Measurements from ENCODE around the gene SEPSECS.

The SEPSECS gene

DNA sequence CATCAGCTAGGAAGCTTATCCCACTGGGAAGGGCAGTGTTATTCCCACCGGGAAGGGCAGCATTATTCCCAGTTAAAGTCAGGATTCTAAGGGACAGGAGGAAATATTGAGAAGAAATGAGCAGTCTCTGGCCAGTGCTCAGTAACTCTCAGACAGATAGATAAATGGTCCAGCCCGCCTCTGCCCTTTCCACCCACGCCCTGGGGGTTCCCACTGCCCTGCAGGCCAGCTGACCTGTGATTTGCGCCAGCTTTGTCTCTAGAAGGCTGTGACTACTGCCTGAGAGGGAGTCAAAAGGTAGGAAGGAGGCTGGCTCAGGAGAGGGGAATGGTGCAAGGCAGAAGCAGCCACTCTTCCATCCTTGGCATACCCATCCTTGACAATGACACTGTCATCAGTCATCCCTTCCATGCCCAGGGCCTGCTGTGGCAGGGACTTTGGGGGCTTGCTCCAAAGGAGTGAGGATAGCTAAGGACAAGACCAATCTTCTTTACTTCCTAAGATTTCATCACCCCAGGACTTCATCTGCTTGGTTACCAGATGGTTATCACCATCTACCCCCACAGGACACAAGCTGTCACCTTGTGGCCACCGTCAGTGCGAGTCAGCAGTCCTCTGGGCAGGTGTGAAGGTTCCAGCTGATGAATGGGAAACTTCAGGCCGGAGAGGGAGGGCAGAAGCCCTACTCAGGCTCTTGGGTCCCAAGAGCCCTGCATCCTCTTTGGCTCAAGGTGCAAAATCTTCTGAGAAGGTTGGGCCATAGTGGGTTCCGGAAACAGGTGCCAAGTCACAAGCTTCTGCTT, 49.5 kb downstream of the SEPSECS start:
- DNase-seq (ENCODE audit: low read depth in 2 of 2) = no peak

DNA sequence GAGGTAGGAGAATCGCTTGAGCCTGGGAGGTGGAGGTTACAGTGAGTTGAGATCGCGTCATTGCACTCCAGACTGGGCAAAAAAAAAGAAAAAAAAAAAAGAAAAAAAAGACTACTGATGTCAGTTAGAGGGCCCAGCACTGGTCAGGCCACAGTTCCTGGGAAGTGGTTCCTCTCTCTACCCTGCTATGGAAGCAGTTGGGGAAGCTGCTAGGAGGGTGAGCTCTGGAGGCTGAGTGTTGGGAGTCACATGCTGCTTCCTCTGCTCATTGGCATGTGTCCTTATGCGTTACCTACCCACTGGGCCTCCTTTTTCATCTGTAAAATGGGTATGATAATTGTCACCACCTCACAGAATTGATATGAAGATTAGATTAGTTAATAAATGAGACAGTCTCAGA, 50.7 kb downstream of the SEPSECS start:
- DNase-seq (ENCODE audit: low read depth in 2 of 2) = no peak

DNA sequence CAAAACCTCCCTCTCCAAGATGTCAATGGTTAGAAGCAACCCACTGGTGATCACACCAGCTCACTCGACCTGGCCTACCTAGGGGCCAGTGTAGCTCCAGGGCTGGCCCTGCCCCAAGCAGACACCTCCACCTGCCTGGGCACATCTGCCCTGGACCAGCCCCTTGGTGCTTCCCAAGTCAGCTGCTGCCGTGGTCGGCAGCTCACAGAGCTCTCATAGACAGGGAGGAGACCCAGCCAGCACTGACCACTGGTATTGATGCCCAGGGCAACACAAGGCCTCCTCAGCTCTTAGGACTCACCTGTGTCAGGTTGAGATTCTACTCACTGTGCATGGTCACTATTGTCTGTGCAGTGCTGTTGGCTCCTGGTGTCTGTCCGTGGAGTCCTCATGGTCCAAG, 51.7 kb downstream of the SEPSECS start:
- no peak for DNase-seq (ENCODE audit: low read depth in 2 of 2)

DNA sequence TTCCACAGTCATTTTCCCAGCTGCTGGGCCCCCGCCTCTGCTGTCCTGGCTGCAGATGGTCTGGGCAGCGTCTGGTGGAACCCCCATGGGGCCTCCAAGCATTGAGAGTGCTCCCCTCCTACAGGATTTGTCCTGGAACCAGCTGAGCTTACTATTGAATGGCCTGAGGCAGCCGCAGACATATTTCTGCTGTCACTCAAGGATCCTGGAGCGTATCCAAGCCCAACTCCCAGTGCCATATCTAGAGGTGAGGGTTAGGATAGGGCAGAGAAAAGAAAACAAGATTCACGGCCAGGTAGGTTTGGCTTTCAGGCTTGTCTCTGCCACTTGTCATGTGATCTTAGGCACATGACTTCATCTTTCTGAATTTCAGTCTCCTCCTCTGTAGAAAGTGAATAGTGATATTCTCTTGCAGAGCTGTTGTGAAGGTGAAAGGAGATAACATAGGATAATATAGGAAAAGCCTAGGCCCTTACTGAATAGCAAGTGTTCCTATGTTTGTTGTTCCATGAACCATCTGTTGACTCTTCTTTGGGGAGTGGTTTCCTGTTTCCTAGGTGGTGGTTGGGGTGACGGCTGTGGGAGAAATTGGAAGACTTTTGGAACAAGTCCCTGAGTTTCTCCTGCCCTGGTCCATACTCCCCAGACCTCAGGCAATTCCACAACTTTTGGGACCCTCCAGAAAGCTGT, 52.3 kb downstream of the SEPSECS start:
- DNase-seq (ENCODE audit: low read depth in 2 of 2) = no peak

DNA sequence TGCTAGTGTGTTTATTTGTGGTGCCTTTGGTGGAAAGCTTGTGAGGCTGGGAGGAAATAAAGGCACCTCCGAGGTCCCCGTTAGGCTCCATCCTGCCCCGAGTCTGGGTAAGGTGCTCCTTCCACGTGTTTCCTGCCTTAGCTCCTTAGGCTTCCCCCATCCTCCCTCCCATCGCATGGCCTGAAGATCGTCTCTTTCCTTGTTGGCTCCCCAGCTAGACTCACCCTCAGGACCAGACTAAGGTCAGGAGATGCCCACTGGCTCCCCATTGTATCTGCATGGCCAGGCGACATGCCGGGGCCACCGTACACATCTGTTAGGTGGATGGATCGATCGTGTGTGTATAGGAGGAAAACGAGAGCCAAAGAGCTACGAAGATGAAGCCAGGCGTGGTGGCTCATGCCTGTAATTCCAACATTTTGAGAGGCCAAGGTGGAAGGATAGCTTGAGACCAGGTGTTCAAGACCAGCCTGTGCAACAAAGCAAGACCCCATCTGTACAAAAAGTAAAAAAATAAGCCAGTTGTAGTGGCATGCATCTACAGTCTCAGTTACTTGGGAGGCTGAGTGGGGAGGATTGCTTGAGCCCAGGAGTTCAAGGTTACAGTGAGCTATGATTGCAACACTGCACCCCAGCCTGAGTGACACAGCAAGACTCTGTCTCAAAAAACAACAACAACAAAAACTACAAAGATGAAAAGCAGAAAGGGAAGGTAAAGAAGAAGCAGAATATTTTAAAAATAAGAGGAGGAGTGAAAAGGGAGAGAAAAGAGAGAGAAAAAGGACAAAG, 53.7 kb downstream of the SEPSECS start:
- no peak for DNase-seq (ENCODE audit: low read depth in 2 of 2)

DNA sequence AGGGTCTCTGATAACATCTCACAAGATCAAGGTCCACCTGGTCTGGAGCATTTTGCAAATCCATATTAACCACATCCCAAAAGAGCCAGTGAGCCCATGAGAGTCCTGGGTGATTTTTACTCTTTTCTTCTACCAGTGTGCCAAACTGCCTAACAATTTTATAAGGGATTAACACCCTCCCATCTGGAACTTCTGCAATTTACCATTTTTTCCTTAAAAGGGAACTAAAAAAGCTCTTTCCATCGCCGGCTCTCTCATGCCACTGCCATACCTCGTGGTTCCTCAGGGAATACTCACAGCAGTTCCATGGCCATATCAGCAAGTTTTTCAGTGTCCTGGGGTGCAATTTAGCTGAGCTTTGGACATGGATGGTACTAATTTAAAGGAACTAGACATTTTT, 55.7 kb downstream of the SEPSECS start:
- no peak for DNase-seq (ENCODE audit: low read depth in 2 of 2)

DNA sequence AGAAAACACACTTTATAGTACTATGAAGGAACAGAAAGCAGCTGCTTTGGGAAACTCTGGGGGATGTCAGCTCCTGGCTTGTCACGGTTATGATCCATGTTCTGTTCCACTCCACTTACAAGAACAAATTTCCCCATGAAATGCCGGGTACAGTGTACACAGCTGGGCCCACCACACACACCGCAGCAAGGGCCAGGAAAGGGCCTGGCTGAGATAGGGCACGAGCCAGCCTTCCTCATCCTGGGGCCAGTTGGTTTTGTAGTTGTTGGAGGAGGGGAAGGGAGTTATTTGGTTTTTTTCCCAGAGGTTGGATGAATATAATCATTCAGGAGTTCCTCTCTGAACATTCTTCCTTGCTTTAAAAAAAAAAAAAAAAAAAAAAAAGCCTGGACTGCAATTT, 56.8 kb downstream of the SEPSECS start:
- DNase-seq (ENCODE audit: low read depth in 2 of 2) = no peak

DNA sequence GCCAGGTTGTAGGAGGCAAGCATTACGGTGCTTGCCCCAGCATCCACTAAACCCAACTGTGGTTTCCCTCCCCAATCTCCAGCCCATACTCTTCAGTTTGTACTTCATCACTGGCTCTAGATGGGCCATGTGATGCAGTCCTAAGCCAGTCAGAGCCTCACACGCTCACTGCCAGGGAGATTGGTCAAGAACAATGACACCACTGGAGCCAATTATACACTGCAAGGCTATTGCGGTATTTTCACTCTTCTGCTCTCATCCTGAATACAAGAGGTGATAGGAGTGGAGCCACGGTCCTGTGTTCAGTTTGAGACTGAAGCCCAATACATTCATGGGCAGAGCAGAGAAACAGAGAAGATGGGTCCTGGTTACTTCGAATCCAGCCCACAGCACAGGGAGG, 58.4 kb downstream of the SEPSECS start:
- DNase-seq (ENCODE audit: low read depth in 2 of 2) = no peak

DNA sequence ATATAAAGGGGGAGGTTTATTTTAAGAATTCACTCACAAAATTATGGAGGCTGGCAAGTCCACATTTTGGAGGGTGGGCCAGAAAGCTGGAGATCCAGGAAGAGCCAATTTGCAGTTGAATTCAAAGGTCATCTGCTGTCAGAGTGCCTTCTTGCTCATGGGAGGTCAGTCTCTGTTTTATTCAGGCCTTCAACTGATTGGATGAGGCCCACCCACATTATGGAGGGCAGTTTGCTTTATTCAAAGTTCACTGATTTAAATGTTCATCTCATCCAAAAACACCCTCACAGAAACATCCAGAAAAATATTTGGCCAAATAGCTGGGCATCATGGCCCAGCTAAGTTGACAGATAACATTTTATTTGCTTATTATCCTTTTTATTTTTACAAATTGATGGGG, 59.5 kb downstream of the SEPSECS start:
- no peak for DNase-seq (ENCODE audit: low read depth in 2 of 2)

DNA sequence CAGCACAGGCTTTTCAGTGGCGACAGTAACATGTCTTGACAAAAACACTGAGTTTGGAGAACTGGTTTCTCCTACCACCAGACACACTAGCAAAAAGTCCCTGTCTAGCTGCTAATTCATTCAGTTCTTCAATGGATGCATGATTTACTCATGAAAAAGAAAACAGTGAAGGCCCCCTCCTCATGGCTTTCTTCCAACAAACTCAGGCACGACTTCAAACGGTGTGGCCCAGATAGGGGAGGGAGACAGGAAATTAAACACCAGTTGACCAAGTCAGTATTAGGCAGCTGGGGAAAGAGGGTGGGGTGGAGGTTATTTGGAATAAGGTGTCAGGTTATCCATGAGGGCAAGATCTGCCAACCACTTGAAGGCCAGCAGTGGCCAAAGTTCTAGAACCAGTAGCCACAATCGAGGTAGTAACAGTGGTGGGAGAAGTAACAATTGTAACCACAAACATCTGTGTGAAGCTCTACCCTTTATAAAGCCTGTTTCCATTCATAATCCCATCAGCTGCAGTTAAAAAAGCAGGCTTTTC, 60.2 kb downstream of the SEPSECS start:
- DNase-seq (ENCODE audit: low read depth in 2 of 2) = no peak

DNA sequence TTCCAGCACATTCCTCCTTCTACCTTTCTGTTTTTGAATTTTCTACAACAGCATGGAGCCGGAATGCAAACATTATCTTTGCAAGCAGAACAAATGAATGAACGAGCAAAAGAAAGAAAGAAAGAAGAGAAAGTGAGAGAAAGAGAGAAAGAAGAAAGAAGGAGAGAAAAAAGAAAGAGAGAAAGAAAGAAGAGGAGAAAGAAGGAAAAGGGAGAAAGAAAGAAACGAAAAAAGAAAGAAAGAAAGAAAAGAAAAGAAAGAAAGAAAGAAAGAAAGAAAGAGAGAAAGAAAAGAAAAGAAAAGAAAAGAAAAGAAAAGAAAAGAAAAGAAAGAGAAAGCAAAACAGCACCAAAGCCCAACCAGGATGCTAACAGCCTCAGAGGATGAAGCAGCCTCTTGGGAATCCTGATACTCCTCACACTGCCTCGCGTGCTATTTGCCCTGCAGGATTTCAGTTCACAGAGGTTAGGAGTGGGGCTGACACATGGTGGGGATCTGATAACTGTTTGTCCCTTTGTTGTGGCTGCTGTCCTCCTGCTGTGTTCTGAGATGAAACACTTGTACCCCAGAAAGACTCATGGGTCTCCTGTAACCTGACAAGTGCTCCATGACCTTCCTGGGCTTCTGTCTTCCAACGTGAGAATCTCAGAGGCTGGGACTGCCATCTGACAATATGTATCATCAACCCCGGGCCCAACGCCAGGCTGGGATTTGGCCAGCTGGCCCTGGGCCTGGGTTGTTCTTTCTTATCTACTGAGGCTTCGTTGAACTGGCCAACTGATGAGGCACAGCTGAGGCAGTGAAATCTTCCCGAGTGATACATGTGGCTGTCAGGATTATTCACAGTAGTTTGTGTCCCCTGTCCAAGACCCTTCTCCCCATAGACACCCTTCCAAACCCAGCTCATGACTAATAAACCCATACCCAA, 61.0 kb downstream of the SEPSECS start:
- no peak for DNase-seq (ENCODE audit: low read depth in 2 of 2)

DNA sequence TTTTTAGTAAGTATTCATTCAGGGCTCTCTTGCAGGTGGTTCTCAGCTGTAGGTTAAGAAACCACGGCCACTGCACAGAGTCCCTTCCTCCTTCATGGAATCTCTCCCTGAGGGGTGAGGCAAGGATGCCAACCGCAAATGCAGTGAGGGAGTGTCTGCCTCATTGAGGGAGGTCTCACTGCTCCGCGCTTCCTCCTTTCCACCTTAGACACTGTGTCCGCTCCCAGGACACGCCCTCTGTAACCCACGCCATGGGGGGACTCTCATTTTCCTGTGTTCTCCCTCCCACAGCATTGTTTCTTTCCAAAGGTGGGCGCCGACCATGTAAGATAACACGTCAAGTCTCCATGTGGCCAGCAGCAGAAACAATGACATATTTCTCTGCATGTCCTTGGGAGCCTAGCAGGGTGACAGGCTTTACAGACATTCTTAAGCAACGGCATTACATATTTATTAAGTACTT, 63.2 kb downstream of the SEPSECS start:
- DNase-seq (ENCODE audit: low read depth in 2 of 2) = no peak

DNA sequence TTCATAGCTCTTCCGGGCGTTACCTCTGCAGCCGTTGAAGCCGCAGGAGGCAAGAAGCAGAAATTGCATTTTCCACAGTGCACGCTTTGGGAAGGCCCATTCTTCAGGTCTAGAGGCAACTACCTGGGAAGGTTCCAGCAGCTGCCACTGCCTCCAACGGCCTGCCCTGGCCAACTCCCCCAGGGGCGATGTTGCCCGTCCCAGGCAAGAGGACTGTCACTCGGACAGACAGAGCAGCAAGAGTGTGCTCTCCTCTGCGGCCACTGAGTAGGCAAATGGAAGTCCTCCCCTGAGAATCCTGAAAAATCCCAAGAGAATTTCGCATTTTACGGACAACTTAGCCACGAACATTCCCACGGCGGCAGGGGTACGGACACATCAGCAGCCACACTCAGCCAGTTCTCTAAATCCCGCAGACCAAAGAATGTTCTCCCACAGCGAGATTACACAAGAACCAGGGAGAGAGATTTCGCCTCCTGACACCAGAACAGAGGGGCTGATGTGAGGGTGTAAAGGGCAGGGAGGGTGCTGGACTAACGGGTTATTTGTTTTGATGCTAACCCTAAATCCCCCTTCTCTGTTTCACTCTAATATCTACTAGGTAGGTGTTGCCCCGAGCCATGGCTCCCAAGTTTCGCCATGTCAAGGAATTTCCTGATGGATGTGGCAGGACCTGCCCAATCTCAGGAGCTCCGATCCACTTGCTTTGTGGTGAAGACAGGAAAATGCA, 63.8 kb downstream of the SEPSECS start:
- DNase-seq (ENCODE audit: low read depth in 2 of 2) = no peak

DNA sequence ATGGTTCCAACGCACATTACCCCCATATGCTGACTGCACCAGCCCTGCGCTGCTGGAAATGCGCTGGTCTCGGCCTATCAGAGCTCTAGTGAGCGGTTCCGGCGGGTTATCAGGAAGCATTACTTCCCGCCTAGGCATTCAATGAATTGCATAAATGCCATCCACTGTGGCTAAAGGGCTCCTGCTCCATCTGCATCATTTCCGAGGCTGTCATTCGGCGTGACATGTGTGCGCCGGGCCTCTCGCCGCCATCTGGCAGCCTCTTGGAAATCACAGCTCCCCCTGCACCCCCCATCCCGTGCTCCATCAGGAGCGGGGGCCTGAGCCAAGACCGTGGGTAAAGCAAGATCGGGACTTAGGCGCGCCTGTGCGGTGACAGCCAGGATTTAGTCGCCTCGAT, 64.4 kb downstream of the SEPSECS start:
- no peak for DNase-seq (ENCODE audit: low read depth in 2 of 2)

DNA sequence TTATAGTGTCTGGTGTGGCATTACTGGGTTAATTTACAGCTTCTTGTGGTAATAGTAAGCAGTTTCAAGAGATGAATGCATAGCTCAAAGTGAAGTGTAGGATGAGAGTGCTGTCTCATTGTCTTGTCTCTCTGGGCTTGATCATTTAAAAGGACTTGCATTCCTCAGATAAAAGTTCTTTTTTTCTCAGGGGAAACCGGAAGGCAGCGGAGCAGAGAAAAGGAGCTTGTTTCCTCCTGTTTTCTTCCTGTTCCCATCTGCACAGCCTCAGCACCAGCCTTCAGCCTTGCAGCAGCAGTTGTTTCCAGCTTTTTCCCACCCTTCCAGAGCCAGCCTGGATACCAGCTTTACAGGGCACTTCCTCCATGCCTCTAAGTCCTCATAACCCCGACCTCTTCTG, 68.1 kb downstream of the SEPSECS start:
- no peak for DNase-seq (ENCODE audit: low read depth in 2 of 2)

DNA sequence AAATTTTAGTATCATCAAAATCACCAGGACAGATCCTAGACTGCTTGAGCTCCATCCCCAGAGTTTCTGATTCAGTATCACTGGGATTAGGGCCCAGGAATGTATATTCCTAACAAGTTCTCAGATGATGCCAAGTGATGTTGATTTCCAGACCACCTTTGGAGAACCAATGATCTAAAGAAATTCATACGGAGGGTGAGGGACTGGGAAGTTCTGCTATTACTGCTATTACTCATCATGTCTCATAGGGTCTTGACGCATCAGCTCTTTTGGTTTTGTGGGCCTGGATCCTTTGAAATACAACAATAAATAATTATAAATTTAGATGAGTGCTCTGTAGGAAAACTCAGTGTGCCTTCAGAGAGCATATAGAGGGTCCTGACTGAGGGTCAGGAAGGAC, 69.7 kb downstream of the SEPSECS start:
- no peak for DNase-seq (ENCODE audit: low read depth in 2 of 2)

DNA sequence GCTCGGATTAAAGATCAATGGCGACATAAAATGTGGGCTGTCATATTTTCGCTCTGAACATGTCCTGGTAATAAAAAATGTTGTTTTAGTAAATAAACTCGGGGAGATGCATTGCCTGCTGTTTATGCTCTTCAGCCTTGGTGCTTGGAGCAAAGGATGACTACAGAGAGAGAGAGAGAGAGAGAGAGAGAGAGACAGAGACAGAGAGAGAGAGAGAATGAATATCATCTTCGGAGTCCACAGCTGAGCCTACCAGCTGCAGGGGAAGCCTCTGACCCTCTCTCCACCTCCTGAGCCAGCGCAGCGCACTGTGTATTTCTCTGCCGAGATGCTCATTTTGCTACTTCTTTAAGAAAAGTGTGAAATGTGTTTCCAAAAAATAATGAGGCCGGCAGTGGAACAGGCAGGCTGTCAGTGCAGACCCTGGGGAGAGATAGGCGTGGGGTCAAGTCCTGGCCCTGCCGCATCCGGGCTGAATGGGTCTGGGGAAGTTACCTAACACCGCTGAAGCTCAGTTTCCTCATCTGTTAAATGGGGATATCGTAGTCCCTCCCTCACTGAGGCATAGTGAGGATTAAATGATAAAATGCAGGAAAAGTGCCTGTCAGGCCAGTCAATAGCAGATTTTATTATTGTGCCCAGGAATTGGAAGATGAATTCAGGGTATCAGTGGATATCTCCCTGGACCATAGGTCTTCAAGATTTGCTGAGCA, 71.0 kb downstream of the SEPSECS start:
- DNase-seq (ENCODE audit: low read depth in 2 of 2) = no peak

DNA sequence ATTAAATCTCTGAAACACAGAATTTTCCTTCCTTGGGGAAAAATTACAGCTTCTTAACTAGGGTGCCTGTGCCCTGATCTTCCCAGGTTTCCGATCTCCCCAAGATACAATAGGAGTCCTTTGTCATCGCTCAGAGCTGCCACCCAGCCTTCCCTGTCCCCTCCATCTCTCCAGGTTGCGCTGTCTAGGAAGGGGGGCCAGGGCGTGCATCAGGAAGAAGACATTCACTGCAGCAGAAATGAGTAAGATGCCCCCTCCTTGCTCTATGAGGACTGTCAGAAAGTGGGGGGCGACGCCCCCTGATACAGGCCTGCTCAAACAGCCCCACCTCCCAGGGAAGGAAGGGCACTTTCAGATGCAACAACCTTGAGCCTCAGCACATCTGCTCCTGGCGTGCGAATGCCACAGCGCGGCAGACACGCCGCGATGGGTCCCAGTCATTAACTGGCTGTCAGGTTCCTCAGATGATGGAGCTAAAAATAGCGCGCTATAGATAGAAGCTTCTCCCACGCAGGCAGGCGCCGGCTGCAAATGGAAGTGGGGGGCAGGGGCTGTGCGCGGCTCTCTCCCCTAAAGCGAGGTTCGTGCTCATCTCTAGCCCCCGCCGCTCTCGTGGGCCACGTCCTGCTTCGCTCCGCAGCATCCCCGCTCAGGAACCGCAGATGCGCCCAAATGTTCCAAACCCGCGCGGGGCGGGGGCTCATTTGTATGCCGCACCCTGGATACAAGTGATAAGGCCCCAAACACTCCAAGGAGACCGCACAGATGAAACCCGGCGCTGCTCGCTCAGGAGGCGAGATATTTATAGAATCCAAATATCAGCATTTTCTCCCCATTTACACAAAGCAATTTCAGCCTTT, 71.9 kb downstream of the SEPSECS start:
- no peak for DNase-seq (ENCODE audit: low read depth in 2 of 2)

DNA sequence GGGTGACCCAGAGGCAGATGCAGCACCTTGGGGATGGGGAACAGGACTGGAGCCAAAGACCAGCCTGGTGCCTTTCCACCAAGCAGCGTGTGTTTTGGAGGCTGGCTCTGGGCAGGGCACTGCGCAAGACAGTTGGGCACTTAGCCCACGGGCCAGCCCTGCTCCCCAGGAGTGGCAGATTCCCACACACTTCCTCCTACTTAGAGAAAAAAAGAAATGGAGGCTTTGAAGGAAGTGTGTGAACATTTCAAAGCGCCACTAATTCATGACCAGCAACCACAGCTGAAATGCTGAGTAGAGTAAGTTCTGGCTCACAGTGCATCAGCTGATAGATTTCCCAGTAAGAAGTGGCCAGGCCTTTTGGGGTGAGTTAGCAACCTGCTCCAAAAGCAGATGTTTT, 74.6 kb downstream of the SEPSECS start:
- no peak for DNase-seq (ENCODE audit: low read depth in 2 of 2)
